ENCODE measurements around the gene ALOX5.
"Not testable (repeated sequence)": the region's sequence is repeated elsewhere in the genome, so short reads cannot be mapped to it uniquely, and the experiment has no call there.

ALOX5 gene

GRCh38 chr10:45408421-45409319 is 34.7 kb downstream of the ALOX5 start:
- Histone ChIP-seq H3K27ac (ENCODE audit: low read depth, low read length) (peak overlapping the region; percentile 56; the same call in 1 of the 2 replicates), H3K36me3 (ENCODE audit: insufficient read depth, low read length) (no peaks in the 10 kb centered on the region), H3K4me1 (ENCODE audit: insufficient read depth, low read length) (peaks cover 24% of the 10 kb centered on the region), H3K9me3 (ENCODE audit: insufficient read depth, low read depth, low read length) (no peaks in the 10 kb centered on the region), H3K4me3 (ENCODE audit: low read length) (no peak overlapping the region), H3K27me3 (ENCODE audit: insufficient read depth, low read length) (no peaks in the 10 kb centered on the region), H3K9ac (ENCODE audit: low read depth, low read length) (no peak overlapping the region)
- 80% methylated on average over 4 of the region's 5 CpGs for WGBS

- H3K27ac ChIP-seq (ENCODE audit: low read depth, low read length); H3K9me3 ChIP-seq (ENCODE audit: insufficient read depth, low read depth, low read length); H3K27me3 ChIP-seq (ENCODE audit: insufficient read depth, low read length); H3K9ac ChIP-seq (ENCODE audit: low read depth, low read length); H3K4me3 ChIP-seq (ENCODE audit: low read length); H3K36me3 ChIP-seq (ENCODE audit: insufficient read depth, low read length): not testable (repeated sequence)
- H3K4me1 ChIP-seq (ENCODE audit: insufficient read depth, low read length), result peaks cover 24% of the 10 kb centered on the region
Measured at GRCh38 chr10:45409347-45409746, 35.3 kb downstream of the ALOX5 start.

- Histone ChIP-seq H3K27me3 (ENCODE audit: insufficient read depth, low read length) (no peaks in the 10 kb centered on the region), H3K4me3 (ENCODE audit: low read length) (no peak overlapping the region), H3K9ac (ENCODE audit: low read depth, low read length) (no peak overlapping the region), H3K4me1 (ENCODE audit: insufficient read depth, low read length) (peaks cover 24% of the 10 kb centered on the region), H3K36me3 (ENCODE audit: insufficient read depth, low read length) (no peaks in the 10 kb centered on the region), H3K9me3 (ENCODE audit: insufficient read depth, low read depth, low read length) (no peaks in the 10 kb centered on the region), H3K27ac (ENCODE audit: low read depth, low read length) (no peak overlapping the region)
- WGBS, result 96% methylated on average over 1 of the region's 1 CpG
Measured at GRCh38 chr10:45409782-45410181, 35.8 kb downstream of the ALOX5 start.

GRCh38 chr10:45410489-45410806 is 36.4 kb downstream of the ALOX5 start:
- H3K9ac ChIP-seq (ENCODE audit: low read depth, low read length), result no peak overlapping the region
- no peaks in the 10 kb centered on the region for H3K36me3 ChIP-seq (ENCODE audit: insufficient read depth, low read length)
- WGBS, result 100% methylated on average over 1 of the region's 2 CpGs

GRCh38 chr10:45410807-45411606 is 37.0 kb downstream of the ALOX5 start:
- H3K9me3 ChIP-seq (ENCODE audit: insufficient read depth, low read depth, low read length), result no peaks in the 10 kb centered on the region
- H3K4me1 ChIP-seq (ENCODE audit: insufficient read depth, low read length), result peaks cover 24% of the 10 kb centered on the region
- no peak overlapping the region for H3K4me3 ChIP-seq (ENCODE audit: low read length)
- no peaks in the 10 kb centered on the region for H3K27me3 ChIP-seq (ENCODE audit: insufficient read depth, low read length)
- H3K36me3 ChIP-seq (ENCODE audit: insufficient read depth, low read length), result no peaks in the 10 kb centered on the region
- no peak overlapping the region for H3K9ac ChIP-seq (ENCODE audit: low read depth, low read length)
- 84% methylated on average over 6 of the region's 6 CpGs for WGBS
- H3K27ac ChIP-seq (ENCODE audit: low read depth, low read length), result no peak overlapping the region

More at GRCh38 chr10:45410489-45410806, 36.4 kb downstream of the ALOX5 start:
- Histone ChIP-seq H3K9me3 (ENCODE audit: insufficient read depth, low read depth, low read length) (no peaks in the 10 kb centered on the region), H3K4me1 (ENCODE audit: insufficient read depth, low read length) (peaks cover 24% of the 10 kb centered on the region), H3K4me3 (ENCODE audit: low read length) (no peak overlapping the region), H3K27ac (ENCODE audit: low read depth, low read length) (no peak overlapping the region), H3K27me3 (ENCODE audit: insufficient read depth, low read length) (no peaks in the 10 kb centered on the region)

GRCh38 chr10:45411607-45411940 is 37.6 kb downstream of the ALOX5 start:
- Histone ChIP-seq H3K27ac (ENCODE audit: low read depth, low read length) (no peak overlapping the region), H3K36me3 (ENCODE audit: insufficient read depth, low read length) (no peaks in the 10 kb centered on the region), H3K27me3 (ENCODE audit: insufficient read depth, low read length) (no peaks in the 10 kb centered on the region)

GRCh38 chr10:45415062-45415461 is 41.0 kb downstream of the ALOX5 start:
- H3K36me3 ChIP-seq (ENCODE audit: insufficient read depth, low read length); H3K27ac ChIP-seq (ENCODE audit: low read depth, low read length); H3K9ac ChIP-seq (ENCODE audit: low read depth, low read length); H3K9me3 ChIP-seq (ENCODE audit: insufficient read depth, low read depth, low read length); H3K4me3 ChIP-seq (ENCODE audit: low read length); H3K27me3 ChIP-seq (ENCODE audit: insufficient read depth, low read length): not testable (repeated sequence)
- H3K4me1 ChIP-seq (ENCODE audit: insufficient read depth, low read length), result peaks cover 13% of the 10 kb centered on the region
- 91% methylated on average over 2 of the region's 5 CpGs for WGBS

More at GRCh38 chr10:45411607-45411940, 37.6 kb downstream of the ALOX5 start:
- Histone ChIP-seq H3K9ac (ENCODE audit: low read depth, low read length) (no peak overlapping the region), H3K4me1 (ENCODE audit: insufficient read depth, low read length) (peaks cover 24% of the 10 kb centered on the region), H3K9me3 (ENCODE audit: insufficient read depth, low read depth, low read length) (no peaks in the 10 kb centered on the region), H3K4me3 (ENCODE audit: low read length) (no peak overlapping the region)
- WGBS, result 93% methylated on average over 4 of the region's 4 CpGs

- Histone ChIP-seq H3K9me3 (ENCODE audit: insufficient read depth, low read depth, low read length) (no peaks in the 10 kb centered on the region), H3K9ac (ENCODE audit: low read depth, low read length) (no peak overlapping the region)
Measured at GRCh38 chr10:45416603-45417002, 42.6 kb downstream of the ALOX5 start.

GRCh38 chr10:45417746-45418145 is 43.7 kb downstream of the ALOX5 start:
- Histone ChIP-seq H3K36me3 (ENCODE audit: insufficient read depth, low read length) (no peaks in the 10 kb centered on the region), H3K4me1 (ENCODE audit: insufficient read depth, low read length) (peaks cover 11% of the 10 kb centered on the region), H3K4me3 (ENCODE audit: low read length) (no peak overlapping the region), H3K9ac (ENCODE audit: low read depth, low read length) (no peak overlapping the region), H3K27me3 (ENCODE audit: insufficient read depth, low read length) (peaks cover 9% of the 10 kb centered on the region), H3K27ac (ENCODE audit: low read depth, low read length) (no peak overlapping the region), H3K9me3 (ENCODE audit: insufficient read depth, low read depth, low read length) (no peaks in the 10 kb centered on the region)
- WGBS, result 92% methylated on average over 6 of the region's 6 CpGs

More at GRCh38 chr10:45416603-45417002, 42.6 kb downstream of the ALOX5 start:
- Histone ChIP-seq H3K4me1 (ENCODE audit: insufficient read depth, low read length) (peaks cover 11% of the 10 kb centered on the region), H3K27me3 (ENCODE audit: insufficient read depth, low read length) (peaks cover 9% of the 10 kb centered on the region), H3K4me3 (ENCODE audit: low read length) (no peak overlapping the region), H3K27ac (ENCODE audit: low read depth, low read length) (no peak overlapping the region), H3K36me3 (ENCODE audit: insufficient read depth, low read length) (no peaks in the 10 kb centered on the region)
- WGBS, result 90% methylated on average over 2 of the region's 2 CpGs

GRCh38 chr10:45418417-45418848 is 44.4 kb downstream of the ALOX5 start:
- WGBS, result 76% methylated on average over 15 of the region's 15 CpGs
- Histone ChIP-seq H3K9me3 (ENCODE audit: insufficient read depth, low read depth, low read length) (no peaks in the 10 kb centered on the region), H3K27ac (ENCODE audit: low read depth, low read length) (no peak overlapping the region), H3K4me3 (ENCODE audit: low read length) (peak overlapping the region; percentile 68), H3K36me3 (ENCODE audit: insufficient read depth, low read length) (no peaks in the 10 kb centered on the region), H3K27me3 (ENCODE audit: insufficient read depth, low read length) (peaks cover 9% of the 10 kb centered on the region), H3K4me1 (ENCODE audit: insufficient read depth, low read length) (peaks cover 11% of the 10 kb centered on the region), H3K9ac (ENCODE audit: low read depth, low read length) (peak overlapping the region; percentile 85)
